Mesendoderm (in vitro differentiated cells): Measurements from ENCODE around the gene FGF9.

Experiments used
- DNase-seq: peaks from one replicate; pipeline ENCODE4 v3.0.0; 2013
- H2AK5ac ChIP-seq: 2 replicates; pipeline ENCODE4 v1.6.1; 2013; ENCODE audit warnings: low read length, inconsistent platforms
- H2BK120ac ChIP-seq: 2 replicates; pipeline ENCODE4 v1.6.1; 2013; ENCODE audit warnings: low read depth, mild to moderate bottlenecking, low read length, moderate library complexity, mixed read lengths
- H2BK15ac ChIP-seq: replicated peaks from 2 replicates; pipeline ENCODE4 v1.6.1; 2013; ENCODE audit warnings: low read depth, mild to moderate bottlenecking, moderate library complexity
- H2BK5ac ChIP-seq: 2 replicates; pipeline ENCODE4 v1.6.1; 2013; ENCODE audit warnings: low read length, inconsistent platforms
- H3K18ac ChIP-seq: 2 replicates; pipeline ENCODE4 v1.6.1; 2013; ENCODE audit warnings: mild to moderate bottlenecking, low read length, mixed read lengths
- H3K23ac ChIP-seq: one replicate; pipeline ENCODE4 v1.6.1; 2013; ENCODE audit warnings: low read length
- H3K27ac ChIP-seq: 2 replicates; pipeline ENCODE4 v1.5.1; 2013; ENCODE audit warnings: low read depth, mild to moderate bottlenecking, inconsistent platforms, low read length, moderate library complexity
- H3K27me3 ChIP-seq: 2 replicates; pipeline ENCODE4 v1.6.1; 2013; ENCODE audit warnings: low read length, control low read depth, mild to moderate bottlenecking, inconsistent platforms; ENCODE audit not compliant: insufficient read depth, poor library complexity
- H3K36me3 ChIP-seq: 2 replicates; pipeline ENCODE4 v1.6.1; 2013; ENCODE audit warnings: low read length, inconsistent platforms; ENCODE audit not compliant: control insufficient read depth, insufficient read depth
- H3K4ac ChIP-seq: one replicate; pipeline ENCODE4 v1.6.1; 2013; ENCODE audit warnings: low read depth, mild to moderate bottlenecking, low read length, moderate library complexity
- H3K4me1 ChIP-seq: 2 replicates; pipeline ENCODE4 v1.6.1; 2013; ENCODE audit warnings: low read depth, low read length, inconsistent platforms; ENCODE audit not compliant: control insufficient read depth
- H3K4me2 ChIP-seq: 2 replicates; pipeline ENCODE4 v1.6.1; 2013; ENCODE audit warnings: low read length
- H3K4me3 ChIP-seq: 2 replicates; pipeline ENCODE4 v1.5.1; 2013; ENCODE audit warnings: mild to moderate bottlenecking, low read length
- H3K56ac ChIP-seq: one replicate; pipeline ENCODE4 v1.6.1; 2013; ENCODE audit warnings: low read length
- H3K79me1 ChIP-seq: 2 replicates; pipeline ENCODE4 v1.6.1; 2013; ENCODE audit warnings: low read length, inconsistent platforms
- H3K79me2 ChIP-seq: 2 replicates; pipeline ENCODE4 v1.6.1; 2013; ENCODE audit warnings: mild to moderate bottlenecking, low read length; ENCODE audit not compliant: control insufficient read depth, insufficient read depth
- H3K9ac ChIP-seq: 2 replicates; pipeline ENCODE4 v1.6.1; 2013; ENCODE audit warnings: low read length, inconsistent platforms
- H4K5ac ChIP-seq: one replicate; pipeline ENCODE4 v1.6.1; 2013; ENCODE audit warnings: low read length
- H4K8ac ChIP-seq: one replicate; pipeline ENCODE4 v1.6.1; 2013; ENCODE audit warnings: low read depth, mild to moderate bottlenecking, control low read depth, low read length, moderate library complexity
- WGBS: extraction: QIAGEN DNeasy Blood & Tissue Kit; methylation state at CpG from one replicate; pipeline ENCODE4 v1.1.7; 2013; ENCODE audit warnings: low lambda C conversion rate, missing lambda C conversion rate; ENCODE audit not compliant: insufficient coverage; ENCODE audit errors: extremely low coverage; 5-methylcytosine and 5-hydroxymethylcytosine counted together

The FGF9 gene

DNA sequence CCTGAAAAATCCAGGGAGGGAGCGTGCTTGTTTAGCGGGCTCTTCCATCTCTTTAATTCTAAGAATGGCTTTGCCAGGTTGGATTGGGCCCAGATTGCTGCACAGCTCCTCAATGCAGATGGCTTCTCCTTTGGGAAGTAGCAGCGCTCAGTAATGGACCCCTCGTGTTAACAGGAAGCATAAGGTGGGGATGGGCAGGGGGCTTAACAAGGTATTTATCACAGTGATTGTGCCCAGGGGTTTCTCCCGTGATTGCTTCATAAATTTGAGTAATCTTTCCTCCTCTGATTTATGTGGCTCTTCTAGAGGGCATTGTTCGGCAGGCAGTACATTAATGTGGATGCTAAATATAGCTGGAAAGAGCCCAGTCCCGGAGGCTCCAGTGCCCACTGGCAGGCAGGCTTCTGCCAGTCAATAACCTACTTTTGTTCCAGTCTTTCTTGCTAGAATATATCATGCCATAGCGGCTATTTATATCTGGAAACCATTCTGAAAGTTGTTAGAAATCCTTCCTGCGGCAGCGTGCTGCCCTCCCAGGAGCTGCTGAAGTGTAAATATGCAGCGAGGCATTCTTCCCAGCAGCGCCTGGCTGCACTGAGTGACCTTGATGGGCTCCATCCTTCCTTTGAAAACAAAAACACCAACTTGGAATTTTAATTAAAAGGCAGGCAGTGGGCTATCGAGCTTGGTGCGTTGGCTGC is 65.0 kb downstream of the FGF9 start:
- H3K18ac ChIP-seq: no peak overlapping the region
- H3K4me3 ChIP-seq: no peak overlapping the region
- H3K79me1 ChIP-seq: no peaks in the 10 kb centered on the region
- no peak overlapping the region for H3K4ac ChIP-seq
- no peaks in the 10 kb centered on the region for H3K79me2 ChIP-seq
- no CpG with 5 or more reads among the region's 14 CpGs for WGBS
- H2BK15ac ChIP-seq: no peak overlapping the region
- H3K56ac ChIP-seq: no peak overlapping the region
- no peak overlapping the region for H4K8ac ChIP-seq
- no peak overlapping the region for H3K23ac ChIP-seq
- no peak overlapping the region for H4K5ac ChIP-seq
- no peak overlapping the region for H2BK5ac ChIP-seq
- H3K4me1 ChIP-seq: peaks cover 5% of the 10 kb centered on the region
- no peak overlapping the region for H2AK5ac ChIP-seq
- H3K9ac ChIP-seq: no peak overlapping the region
- DNase-seq: peak; percentile 66
- H2BK120ac ChIP-seq: no peak overlapping the region
- no peak overlapping the region for H3K4me2 ChIP-seq
- no peaks in the 10 kb centered on the region for H3K36me3 ChIP-seq
- H3K27me3 ChIP-seq: no peaks in the 10 kb centered on the region
- H3K27ac ChIP-seq: no peak overlapping the region

DNA sequence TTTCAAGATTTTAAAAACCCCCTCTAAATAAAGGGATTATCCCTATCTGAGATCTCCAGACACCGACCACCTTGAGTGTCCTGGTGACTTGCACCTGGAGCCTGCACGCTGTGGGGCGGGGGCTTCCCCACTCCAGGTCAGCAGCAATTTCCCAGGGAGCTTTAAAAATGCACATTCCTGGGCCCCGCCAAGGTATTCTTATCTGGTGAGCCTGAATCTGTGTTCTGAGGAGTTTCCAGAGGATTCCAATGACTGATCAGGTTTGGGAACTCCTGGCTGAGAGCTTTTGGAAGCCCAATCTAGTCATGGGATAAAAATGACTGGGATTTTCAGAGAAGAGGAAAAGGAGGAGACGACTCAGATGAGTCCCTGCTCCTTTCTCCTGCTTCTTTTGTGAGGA is 66.1 kb downstream of the FGF9 start:
- peak; percentile 57 for DNase-seq
- H3K4me1 ChIP-seq: peaks cover 5% of the 10 kb centered on the region
- H2AK5ac ChIP-seq: no peak overlapping the region
- no peaks in the 10 kb centered on the region for H3K79me2 ChIP-seq
- H2BK5ac ChIP-seq: no peak overlapping the region
- no peak overlapping the region for H3K27ac ChIP-seq
- no peaks in the 10 kb centered on the region for H3K79me1 ChIP-seq
- no peak overlapping the region for H4K8ac ChIP-seq
- H3K18ac ChIP-seq: no peak overlapping the region
- H2BK120ac ChIP-seq: no peak overlapping the region
- no peak overlapping the region for H3K4me2 ChIP-seq
- H3K4ac ChIP-seq: no peak overlapping the region
- H3K27me3 ChIP-seq: no peaks in the 10 kb centered on the region
- WGBS: no CpG with 5 or more reads among the region's 5 CpGs
- H2BK15ac ChIP-seq: no peak overlapping the region
- H3K4me3 ChIP-seq: no peak overlapping the region
- H4K5ac ChIP-seq: no peak overlapping the region
- H3K23ac ChIP-seq: no peak overlapping the region
- H3K9ac ChIP-seq: no peak overlapping the region
- H3K56ac ChIP-seq: no peak overlapping the region
- no peaks in the 10 kb centered on the region for H3K36me3 ChIP-seq

GRCh38 chr13:21738630-21739029 is 67.8 kb downstream of the FGF9 start:
- H3K4me2 ChIP-seq: no peak overlapping the region
- no peak overlapping the region for H3K18ac ChIP-seq
- no peaks in the 10 kb centered on the region for H3K79me1 ChIP-seq
- no peak overlapping the region for H4K5ac ChIP-seq
- no peak overlapping the region for H3K4me3 ChIP-seq
- WGBS: no CpG with 5 or more reads among the region's 5 CpGs
- no peak overlapping the region for H2AK5ac ChIP-seq
- no peak overlapping the region for H3K4ac ChIP-seq
- DNase-seq: no peak
- H2BK5ac ChIP-seq: no peak overlapping the region
- H2BK120ac ChIP-seq: no peak overlapping the region
- no peaks in the 10 kb centered on the region for H3K79me2 ChIP-seq
- no peak overlapping the region for H3K27ac ChIP-seq
- no peak overlapping the region for H3K23ac ChIP-seq
- no peak overlapping the region for H2BK15ac ChIP-seq
- no peak overlapping the region for H3K9ac ChIP-seq
- no peak overlapping the region for H3K56ac ChIP-seq
- H3K4me1 ChIP-seq: peaks cover 7% of the 10 kb centered on the region
- no peaks in the 10 kb centered on the region for H3K27me3 ChIP-seq
- no peaks in the 10 kb centered on the region for H3K36me3 ChIP-seq
- no peak overlapping the region for H4K8ac ChIP-seq

DNA sequence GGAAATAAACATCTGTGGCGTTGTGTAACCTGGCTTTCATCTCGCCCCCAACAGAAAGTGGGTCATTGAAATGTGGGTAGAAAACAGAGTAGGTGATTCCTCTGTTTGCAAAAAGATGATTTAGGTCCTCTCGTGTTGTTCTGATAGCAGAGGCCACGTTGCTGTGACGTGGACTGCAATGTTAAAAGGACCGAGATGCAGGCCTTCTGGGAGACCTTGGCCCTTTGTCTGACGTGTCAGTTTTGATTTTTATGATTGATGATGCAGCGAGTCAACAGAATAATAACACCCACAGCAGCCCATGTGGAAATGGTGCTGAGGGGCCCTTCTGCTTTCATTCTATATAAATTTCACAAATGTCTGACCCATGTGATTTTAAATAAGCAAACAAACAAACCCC is 68.9 kb downstream of the FGF9 start:
- Histone ChIP-seq H2BK5ac (no peak overlapping the region), H3K79me1 (no peaks in the 10 kb centered on the region), H3K27me3 (no peaks in the 10 kb centered on the region), H3K4me3 (no peak overlapping the region), H3K4me2 (no peak overlapping the region), H3K79me2 (no peaks in the 10 kb centered on the region), H3K36me3 (no peaks in the 10 kb centered on the region), H3K9ac (no peak overlapping the region), H2BK120ac (no peak overlapping the region), H4K8ac (no peak overlapping the region), H3K27ac (no peak overlapping the region), H3K23ac (no peak overlapping the region), H3K4ac (no peak overlapping the region), H3K18ac (no peak overlapping the region), H4K5ac (no peak overlapping the region), H3K4me1 (peaks cover 5% of the 10 kb centered on the region), H2AK5ac (no peak overlapping the region), H3K56ac (no peak overlapping the region), H2BK15ac (no peak overlapping the region)
- no CpG with 5 or more reads among the region's 8 CpGs for WGBS
- DNase-seq: no peak

GRCh38 chr13:21741396-21741979 is 70.6 kb downstream of the FGF9 start:
- H4K5ac ChIP-seq: no peak overlapping the region
- H2AK5ac ChIP-seq: no peak overlapping the region
- no peak overlapping the region for H3K9ac ChIP-seq
- no peak overlapping the region for H3K56ac ChIP-seq
- no peak overlapping the region for H3K4me3 ChIP-seq
- no peaks in the 10 kb centered on the region for H3K36me3 ChIP-seq
- H3K23ac ChIP-seq: no peak overlapping the region
- H2BK120ac ChIP-seq: no peak overlapping the region
- H2BK15ac ChIP-seq: no peak overlapping the region
- no peak overlapping the region for H3K4me2 ChIP-seq
- no peak overlapping the region for H4K8ac ChIP-seq
- H2BK5ac ChIP-seq: no peak overlapping the region
- H3K27me3 ChIP-seq: no peaks in the 10 kb centered on the region
- H3K27ac ChIP-seq: no peak overlapping the region
- WGBS: no CpG with 5 or more reads among the region's 4 CpGs
- no peak overlapping the region for H3K4ac ChIP-seq
- no peak overlapping the region for H3K18ac ChIP-seq
- H3K79me2 ChIP-seq: no peaks in the 10 kb centered on the region
- no peak for DNase-seq
- no peaks in the 10 kb centered on the region for H3K79me1 ChIP-seq
- H3K4me1 ChIP-seq: peaks cover 4% of the 10 kb centered on the region

DNA sequence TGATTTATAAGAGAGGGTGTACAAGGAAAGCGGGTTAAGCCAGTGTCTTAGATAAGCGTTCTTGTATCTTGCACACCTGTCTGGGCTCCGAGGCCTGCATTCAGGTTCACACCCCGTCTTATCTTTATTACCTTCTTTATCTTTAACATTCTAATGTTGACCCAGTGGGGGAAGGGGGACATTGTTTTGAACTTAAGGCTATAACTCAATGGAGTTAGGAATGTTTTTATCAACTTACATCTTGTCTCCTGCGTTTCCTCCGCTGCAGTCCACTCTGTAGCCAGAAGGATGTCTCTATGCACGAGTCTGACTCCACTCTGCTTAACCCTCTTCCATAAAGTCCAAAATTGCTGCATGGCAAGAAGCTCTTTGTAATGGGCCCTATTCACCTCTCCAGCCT is 71.2 kb downstream of the FGF9 start:
- Histone ChIP-seq H3K4me2 (no peak overlapping the region), H3K79me1 (no peaks in the 10 kb centered on the region), H3K4ac (no peak overlapping the region), H3K27me3 (no peaks in the 10 kb centered on the region), H2BK15ac (no peak overlapping the region), H3K36me3 (no peaks in the 10 kb centered on the region), H3K4me3 (no peak overlapping the region), H4K8ac (no peak overlapping the region), H3K4me1 (peaks cover 4% of the 10 kb centered on the region), H2BK5ac (peak overlapping the region; percentile 9), H3K56ac (no peak overlapping the region), H3K79me2 (no peaks in the 10 kb centered on the region), H4K5ac (no peak overlapping the region), H2BK120ac (no peak overlapping the region), H3K9ac (no peak overlapping the region), H3K23ac (no peak overlapping the region), H3K27ac (no peak overlapping the region), H3K18ac (no peak overlapping the region), H2AK5ac (no peak overlapping the region)
- no CpG with 5 or more reads among the region's 7 CpGs for WGBS
- DNase-seq: peak; percentile 46
